ENCODE data around the gene ENO3. TPM values are rescaled to one million over a fixed set of nuclear protein-coding genes. Genes with fewer than 3 reads are reported as not detected.
A peak's percentile ranks its signal among the peaks of the same experiment; 100 is the strongest.

Gene ENO3
- total RNA-seq, 1 donor from 2014 or later, result 62.1 TPM

GRCh38 chr17:4936436-4936835 lies 14.5 kb upstream of the ENO3 start:
- peaks cover 16% of the 10 kb centered on the region for H3K27me3 Mint-ChIP-seq (ENCODE audit: unreplicated experiment)
- no peak for TF ChIP-seq CTCF (IDR thresholded peaks at IDR 0.05; ENCODE audit: partially characterized antibody, unreplicated experiment)
- peaks cover 11% of the 10 kb centered on the region for H3K9me3 Mint-ChIP-seq (ENCODE audit: unreplicated experiment)
- H3K4me1 Mint-ChIP-seq (ENCODE audit: low read depth, unreplicated experiment), result peaks cover 11% of the 10 kb centered on the region
- no peak for DNase-seq
- H3K36me3 Mint-ChIP-seq (ENCODE audit: unreplicated experiment), result peaks cover 1% of the 10 kb centered on the region
- H3K4me3 Mint-ChIP-seq (ENCODE audit: unreplicated experiment), result no peak overlapping the region
- H3K27ac Mint-ChIP-seq (ENCODE audit: unreplicated experiment), result no peak overlapping the region

DNA sequence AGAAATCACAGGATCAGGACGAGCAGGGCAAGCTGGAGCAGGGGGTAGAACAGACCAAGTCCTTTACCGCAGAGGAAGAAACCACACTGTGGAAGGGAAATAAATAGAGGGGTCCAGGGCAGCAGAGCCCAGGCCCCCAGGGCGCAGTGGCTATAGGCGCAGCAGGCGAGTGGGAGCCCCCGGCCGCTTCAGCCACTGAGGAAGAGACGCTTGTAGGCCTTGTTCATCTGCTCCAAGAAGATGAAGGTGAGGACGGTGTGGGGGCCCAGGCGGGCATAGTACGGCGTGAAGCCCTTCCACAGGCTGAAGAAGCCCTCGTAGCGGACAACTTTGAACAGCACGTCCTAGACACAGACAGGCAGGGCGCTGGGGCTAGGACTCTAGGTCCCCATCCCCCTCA lies 13.4 kb upstream of the ENO3 start:
- no peak overlapping the region for H3K27ac Mint-ChIP-seq (ENCODE audit: unreplicated experiment)
- no peaks in the 10 kb centered on the region for H3K36me3 Mint-ChIP-seq (ENCODE audit: unreplicated experiment)
- H3K4me1 Mint-ChIP-seq (ENCODE audit: low read depth, unreplicated experiment), result peaks cover 14% of the 10 kb centered on the region
- H3K4me3 Mint-ChIP-seq (ENCODE audit: unreplicated experiment), result no peak overlapping the region
- peaks cover 11% of the 10 kb centered on the region for H3K9me3 Mint-ChIP-seq (ENCODE audit: unreplicated experiment)
- no peak for TF ChIP-seq CTCF (IDR thresholded peaks at IDR 0.05; ENCODE audit: partially characterized antibody, unreplicated experiment)
- peaks cover 16% of the 10 kb centered on the region for H3K27me3 Mint-ChIP-seq (ENCODE audit: unreplicated experiment)
- DNase-seq, result no peak

DNA sequence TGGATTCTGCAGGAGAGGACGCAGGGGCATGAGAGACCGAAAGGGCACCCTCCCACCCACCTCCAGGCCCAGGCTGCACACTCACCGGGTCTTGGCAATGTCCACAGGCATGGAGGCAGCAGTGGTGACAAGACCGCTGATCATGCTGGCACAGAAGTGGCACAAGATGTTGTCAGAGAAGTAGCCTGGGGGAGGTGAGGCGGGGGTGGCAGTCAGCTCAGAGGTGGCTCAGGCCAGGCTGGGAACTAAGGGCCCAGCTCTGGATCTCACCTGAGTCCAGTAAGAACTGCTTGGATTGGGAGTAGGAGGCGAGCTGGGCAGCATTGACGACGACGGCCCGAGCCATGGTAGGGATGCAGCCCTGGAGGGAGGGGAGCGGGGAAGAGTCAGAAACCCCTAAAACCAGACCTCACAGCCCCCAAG lies 12.8 kb upstream of the ENO3 start:
- no peak for DNase-seq
- peak overlapping the region; percentile 97 for H3K4me3 Mint-ChIP-seq (ENCODE audit: unreplicated experiment)
- H3K27ac Mint-ChIP-seq (ENCODE audit: unreplicated experiment), result no peak overlapping the region
- peaks cover 14% of the 10 kb centered on the region for H3K4me1 Mint-ChIP-seq (ENCODE audit: low read depth, unreplicated experiment)
- peaks cover 16% of the 10 kb centered on the region for H3K27me3 Mint-ChIP-seq (ENCODE audit: unreplicated experiment)
- H3K9me3 Mint-ChIP-seq (ENCODE audit: unreplicated experiment), result peaks cover 11% of the 10 kb centered on the region
- no peak for TF ChIP-seq CTCF (IDR thresholded peaks at IDR 0.05; ENCODE audit: partially characterized antibody, unreplicated experiment)
- H3K36me3 Mint-ChIP-seq (ENCODE audit: unreplicated experiment), result no peaks in the 10 kb centered on the region

DNA sequence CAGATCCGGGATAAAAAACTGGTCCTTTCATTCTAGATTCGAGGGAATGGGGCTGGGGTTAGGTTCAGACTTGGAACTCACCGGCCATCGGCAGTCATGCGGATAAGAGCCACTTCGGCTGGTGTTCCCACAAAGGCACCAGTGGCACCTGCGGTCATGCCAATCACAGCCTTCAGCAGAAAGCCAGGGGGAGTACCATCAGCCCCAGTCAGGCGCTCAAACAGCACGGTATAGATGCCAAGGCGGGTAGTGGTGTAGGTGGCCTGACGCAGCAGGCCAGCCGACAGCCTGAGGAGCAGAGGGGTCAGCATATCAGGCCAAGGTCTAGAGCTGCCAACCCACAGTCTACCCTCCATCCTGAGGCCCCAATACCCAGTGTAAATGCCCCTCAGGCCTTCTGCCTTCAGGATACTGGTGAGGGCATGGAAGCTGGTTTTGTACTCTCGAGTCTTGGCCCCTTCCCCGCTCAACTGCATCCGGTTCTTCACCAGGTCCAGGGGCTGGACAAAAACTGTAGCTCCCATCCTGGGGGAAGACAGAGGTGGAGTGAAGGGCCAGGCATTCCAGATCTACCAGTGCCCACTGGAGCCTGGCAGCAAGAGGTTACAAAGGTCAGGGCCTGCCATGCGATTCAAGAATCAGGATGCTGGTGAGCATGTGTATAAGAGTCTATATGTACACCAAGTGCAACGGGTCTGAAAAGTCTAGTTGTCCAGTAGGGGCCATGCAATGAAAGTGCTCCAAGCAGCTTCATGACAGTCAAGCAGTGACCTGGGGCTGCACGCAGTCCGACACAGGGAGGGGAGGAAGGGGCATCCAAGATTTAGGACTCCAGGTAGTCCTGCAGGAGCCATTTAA lies 12.0 kb upstream of the ENO3 start:
- TF ChIP-seq CTCF (IDR thresholded peaks at IDR 0.05; ENCODE audit: partially characterized antibody, unreplicated experiment), result no peak
- Mint-ChIP-seq H3K4me3 (ENCODE audit: unreplicated experiment) (peak overlapping the region; percentile 97), H3K9me3 (ENCODE audit: unreplicated experiment) (peaks cover 8% of the 10 kb centered on the region), H3K4me1 (ENCODE audit: low read depth, unreplicated experiment) (peaks cover 14% of the 10 kb centered on the region), H3K36me3 (ENCODE audit: unreplicated experiment) (no peaks in the 10 kb centered on the region), H3K27ac (ENCODE audit: unreplicated experiment) (peak overlapping the region; percentile 91), H3K27me3 (ENCODE audit: unreplicated experiment) (peaks cover 14% of the 10 kb centered on the region)
- no peak for DNase-seq

DNA sequence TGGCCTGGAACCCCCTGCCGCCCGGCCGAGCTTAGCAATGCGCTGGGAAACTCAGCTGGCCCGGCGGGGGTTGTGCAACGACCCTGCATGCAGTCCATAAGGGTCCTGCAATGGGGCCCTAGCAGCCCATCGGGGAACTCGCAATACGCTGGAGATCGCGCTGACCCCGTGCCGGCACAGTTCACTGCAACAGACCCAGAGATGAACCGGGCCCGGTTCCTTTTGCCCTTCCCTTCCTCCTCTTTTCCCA lies 11.4 kb upstream of the ENO3 start:
- peak overlapping the region; percentile 91 for H3K27ac Mint-ChIP-seq (ENCODE audit: unreplicated experiment)

More for the DNA sequence above, 11.4 kb upstream of the ENO3 start:
- H3K36me3 Mint-ChIP-seq (ENCODE audit: unreplicated experiment), result no peaks in the 10 kb centered on the region
- H3K9me3 Mint-ChIP-seq (ENCODE audit: unreplicated experiment), result peaks cover 8% of the 10 kb centered on the region
- no peak for TF ChIP-seq CTCF (IDR thresholded peaks at IDR 0.05; ENCODE audit: partially characterized antibody, unreplicated experiment)
- peak; percentile 52 for DNase-seq
- peak overlapping the region; percentile 97 for H3K4me3 Mint-ChIP-seq (ENCODE audit: unreplicated experiment)
- peaks cover 14% of the 10 kb centered on the region for H3K27me3 Mint-ChIP-seq (ENCODE audit: unreplicated experiment)
- H3K4me1 Mint-ChIP-seq (ENCODE audit: low read depth, unreplicated experiment), result peaks cover 14% of the 10 kb centered on the region

All from glutamatergic neuron (in vitro differentiated cells).